PC-9 (cell line): Measurements from ENCODE around the gene CLASRP. TPM values are rescaled to one million over a fixed set of nuclear protein-coding genes. Genes with fewer than 3 reads are reported as not detected.
A peak's percentile ranks its signal among the peaks of the same experiment; 100 is the strongest.

Experiments used
- BruUV-seq: library from RNA; stranded (reverse); fragments of 400-500 nt; replicated peaks from 2 replicates; lab custom pipeline; 2021; lab: Mats Ljungman, UMichigan
- CTCF ChIA-PET: fragments of 300-600 bp; sonication (Branson Sonifier 250); formaldehyde crosslinking; loops from one replicate; lab custom pipeline; 2022; ENCODE audit warnings: antibody characterized with exemption; lab: Charles Lee
- POLR2A ChIA-PET: fragments of 300-600 bp; sonication (Branson Sonifier 250); formaldehyde crosslinking; loops from one replicate; lab custom pipeline; 2022; ENCODE audit warnings: antibody characterized with exemption; ENCODE audit not compliant: unreplicated experiment; lab: Charles Lee
- DNase-seq, 2 experiments: peaks; one replicate each; pipeline versions ENCODE4 v3.0.0 to v3.0.0-alpha.2; 2015 to 2022; ENCODE audit warnings: mixed read lengths in 1 of 2
- H2AFZ ChIP-seq: fragments of 200-600 bp; sonication (generic); 2 replicates; pipeline ENCODE4 v1.8.1; 2017; ENCODE audit warnings: antibody characterized with exemption
- H3F3A ChIP-seq: fragments of 200-600 bp; sonication (generic); 2 replicates; pipeline ENCODE4 v1.8.1; 2017; ENCODE audit warnings: antibody characterized with exemption, mild to moderate bottlenecking, low read depth; ENCODE audit not compliant: insufficient read depth
- H3K27ac ChIP-seq: fragments of 200-600 bp; sonication (generic); 2 replicates; pipeline ENCODE4 v1.6.1; 2016; ENCODE audit warnings: mixed run types
- H3K27me3 ChIP-seq: fragments of 200-600 bp; sonication (generic); 2 replicates; pipeline ENCODE4 v1.6.1; 2016; ENCODE audit warnings: low read depth, mixed run types; ENCODE audit not compliant: insufficient read depth
- H3K36me3 ChIP-seq: fragments of 200-600 bp; sonication (generic); 2 replicates; pipeline ENCODE4 v1.6.1; 2016; ENCODE audit warnings: low read depth, mixed run types
- H3K4me1 ChIP-seq: fragments of 200-600 bp; sonication (generic); replicated peaks from 2 replicates; pipeline ENCODE4 v1.6.1; 2016; ENCODE audit warnings: mixed run types; ENCODE audit not compliant: insufficient read depth
- H3K4me2 ChIP-seq: fragments of 200-600 bp; sonication (generic); 2 replicates; pipeline ENCODE4 v1.6.1; 2017; ENCODE audit warnings: mixed run types
- H3K4me3 ChIP-seq: fragments of 200-600 bp; sonication (generic); 2 replicates; pipeline ENCODE4 v1.6.1; 2016; ENCODE audit warnings: mixed run types
- H3K79me2 ChIP-seq: fragments of 200-600 bp; sonication (generic); 2 replicates; pipeline ENCODE4 v1.6.1; 2017; ENCODE audit warnings: low read depth, mixed run types
- H3K9me2 ChIP-seq: fragments of 200-600 bp; sonication (generic); 2 replicates; pipeline ENCODE4 v1.8.1; 2017; ENCODE audit warnings: mild to moderate bottlenecking; ENCODE audit not compliant: insufficient read depth
- H3K9me3 ChIP-seq: fragments of 200-600 bp; sonication (generic); 2 replicates; pipeline ENCODE4 v1.8.1; 2016; ENCODE audit warnings: low read depth; ENCODE audit not compliant: insufficient read depth
- H4K20me1 ChIP-seq: fragments of 200-600 bp; sonication (generic); 2 replicates; pipeline ENCODE4 v1.8.1; 2017; ENCODE audit not compliant: insufficient read depth
- EZH2 ChIP-seq: fragments of 200-600 bp; sonication (generic); IDR thresholded peaks from 2 replicates; pipeline ENCODE4 v1.8.0; 2017; ENCODE audit warnings: antibody characterized with exemption, low read depth
- intact Hi-C: fragments of 100-400 bp; cut with micrococcal nuclease; formaldehyde crosslinking; loops from one replicate; pipeline ENCODE4 v1.10.0; 2022; ENCODE audit not compliant: unreplicated experiment
- total RNA-seq: library from RNA; stranded (reverse); gene quantifications from 2 replicates; pipeline ENCODE4 v1.2.3, GENCODE V29; 2021
- TF ChIP-seq, protein P1 (sequence below): fragments of 200-600 bp; sonication (generic); conservative IDR thresholded peaks from 2 replicates; pipeline ENCODE4 v1.6.1; 2017; ENCODE audit warnings: mixed run types, antibody characterized with exemption, mild to moderate bottlenecking, moderate library complexity

CLASRP gene
- total RNA-seq, 1 experiment from 2014 or later, result 76.8 TPM

DNA sequence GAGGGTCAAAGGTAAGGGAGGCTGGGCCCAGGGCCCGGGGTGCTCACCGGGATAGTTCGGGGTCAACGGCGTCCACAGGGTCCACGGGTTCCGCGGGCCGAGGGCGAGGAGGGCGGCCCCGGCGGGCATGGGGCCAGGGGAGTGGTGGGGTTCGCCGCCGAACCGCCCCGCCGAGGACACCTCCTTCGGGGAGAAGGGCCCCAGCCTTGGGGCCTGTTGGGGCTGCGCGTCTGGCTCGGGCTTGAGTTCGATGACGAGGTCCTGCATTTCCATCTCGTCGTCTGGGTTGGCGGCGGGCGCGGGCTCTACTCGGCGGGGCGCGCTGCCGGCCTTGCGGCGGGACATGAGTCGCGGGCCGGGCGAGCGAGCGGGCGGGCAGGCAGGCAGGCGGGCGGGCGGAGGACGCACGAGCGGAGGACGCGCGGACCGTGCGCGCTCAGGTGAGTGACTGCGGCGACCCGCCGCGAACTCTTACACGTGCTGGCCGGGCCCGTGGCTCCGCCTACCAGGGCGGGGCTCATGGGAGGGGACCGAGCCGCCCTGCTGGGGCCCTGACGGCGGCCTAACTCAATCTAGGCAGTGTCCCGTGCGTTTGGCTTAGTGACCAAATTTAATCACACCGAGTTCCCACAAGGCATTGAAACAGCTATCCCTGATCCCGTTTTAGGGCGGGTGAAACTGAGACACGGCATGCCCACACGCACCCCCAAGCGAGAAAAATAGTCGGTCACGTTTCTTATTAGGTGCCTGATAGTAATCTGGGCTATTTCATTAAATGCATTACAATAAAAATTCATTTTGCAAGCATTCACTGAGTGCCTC lies 37.4 kb downstream of the CLASRP start, which contains the start of gene ZNF296:
TSS of gene ZNF296 (minus strand) at position 450 of the 822 bp plus-strand sequence. CDS start at position 345, 105 bp downstream.
- DNase-seq, result peak; percentile 70 to 90
- Histone ChIP-seq H3K27me3 (no peaks in the 10 kb centered on the region), H3K4me3 (peak within 1 kb of the TSS; percentile 66), H2AFZ (peak within 1 kb of the TSS; percentile 78), H3K9me3 (no peaks in the 10 kb centered on the region), H3K79me2 (peaks cover 22% of the 10 kb centered on the region), H3K4me1 (peaks cover 32% of the 10 kb centered on the region), H3K36me3 (no peaks in the 10 kb centered on the region), H3F3A (peaks cover 39% of the 10 kb centered on the region), H4K20me1 (peaks cover 16% of the 10 kb centered on the region), H3K9me2 (no peaks in the 10 kb centered on the region), H3K4me2 (peak within 1 kb of the TSS; percentile 81), H3K27ac (0 out of 2 replicates have a peak within 1 kb of the TSS, but pooled peaks have one; percentile 17)
- intact Hi-C loops, result loop anchor here (5.0 kb wide), 2 partner anchors 46 to 261 kb away; no protein-coding TSS in a partner anchor
- BruUV-seq, result TSS peak; percentile 58
- ChIA-PET POLR2A (no interaction called here), CTCF (interaction anchor here (0.6 kb wide), 1 partner anchor 186 kb away, joined by 5 read pairs; no protein-coding TSS in a partner anchor)
- TF ChIP-seq, protein P1, sequence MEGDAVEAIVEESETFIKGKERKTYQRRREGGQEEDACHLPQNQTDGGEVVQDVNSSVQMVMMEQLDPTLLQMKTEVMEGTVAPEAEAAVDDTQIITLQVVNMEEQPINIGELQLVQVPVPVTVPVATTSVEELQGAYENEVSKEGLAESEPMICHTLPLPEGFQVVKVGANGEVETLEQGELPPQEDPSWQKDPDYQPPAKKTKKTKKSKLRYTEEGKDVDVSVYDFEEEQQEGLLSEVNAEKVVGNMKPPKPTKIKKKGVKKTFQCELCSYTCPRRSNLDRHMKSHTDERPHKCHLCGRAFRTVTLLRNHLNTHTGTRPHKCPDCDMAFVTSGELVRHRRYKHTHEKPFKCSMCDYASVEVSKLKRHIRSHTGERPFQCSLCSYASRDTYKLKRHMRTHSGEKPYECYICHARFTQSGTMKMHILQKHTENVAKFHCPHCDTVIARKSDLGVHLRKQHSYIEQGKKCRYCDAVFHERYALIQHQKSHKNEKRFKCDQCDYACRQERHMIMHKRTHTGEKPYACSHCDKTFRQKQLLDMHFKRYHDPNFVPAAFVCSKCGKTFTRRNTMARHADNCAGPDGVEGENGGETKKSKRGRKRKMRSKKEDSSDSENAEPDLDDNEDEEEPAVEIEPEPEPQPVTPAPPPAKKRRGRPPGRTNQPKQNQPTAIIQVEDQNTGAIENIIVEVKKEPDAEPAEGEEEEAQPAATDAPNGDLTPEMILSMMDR, result no peak
- no peak for TF ChIP-seq EZH2

DNA sequence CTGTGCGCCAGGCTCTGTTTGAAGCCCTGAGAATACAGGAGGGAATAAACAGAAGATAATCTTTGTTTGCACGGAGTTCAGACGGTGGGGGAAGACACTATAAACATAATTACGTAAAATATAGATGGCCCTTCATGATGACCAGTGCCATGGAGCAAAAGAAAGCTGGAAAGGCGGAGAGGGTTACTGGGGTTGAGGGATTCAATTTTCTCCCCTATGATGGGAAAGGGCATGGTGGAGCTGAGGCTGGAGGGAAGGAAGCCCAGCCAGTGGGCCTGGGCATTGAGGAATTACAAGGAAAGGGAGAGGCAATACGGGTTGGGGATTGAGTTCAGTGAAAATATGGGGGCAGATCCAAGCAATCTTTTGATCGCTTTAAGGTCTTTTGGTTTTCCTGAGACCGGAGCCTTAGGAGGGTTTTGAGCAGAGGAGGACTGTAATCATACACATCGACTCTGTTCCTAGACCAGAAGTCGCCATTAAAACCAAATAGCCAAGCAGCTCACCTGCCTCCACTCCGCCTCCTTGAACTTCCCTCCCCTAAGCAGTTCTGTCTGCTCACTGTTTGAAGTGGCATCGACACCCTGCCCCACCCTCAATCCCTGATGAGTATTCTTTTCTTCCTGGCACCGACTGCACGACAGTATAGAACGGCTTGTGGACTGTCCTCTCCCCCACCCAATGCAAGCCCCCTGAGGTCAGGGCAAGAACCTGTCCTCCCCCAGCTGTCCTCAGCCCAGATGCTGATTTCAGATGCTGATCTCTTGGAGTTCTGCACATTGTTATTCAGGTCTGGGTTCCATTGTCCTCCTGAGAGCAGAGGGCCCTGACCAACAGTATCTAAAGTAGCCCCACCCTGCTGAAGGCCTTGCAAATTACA lies 38.2 kb downstream of the CLASRP start:
- H3K4me3 ChIP-seq, result peak overlapping the region; percentile 66; the same call in 1 of the 2 replicates
- peaks cover 38% of the 10 kb centered on the region for H3F3A ChIP-seq
- peaks cover 32% of the 10 kb centered on the region for H3K4me1 ChIP-seq
- TF ChIP-seq EZH2, result no peak
- TF ChIP-seq, protein P1, result no peak
- intact Hi-C loops, result loop anchor here (5.0 kb wide), 2 partner anchors 45 to 260 kb away; no protein-coding TSS in a partner anchor
- ChIA-PET POLR2A (no interaction called here), CTCF (no interaction called here)
- H3K79me2 ChIP-seq, result peaks cover 30% of the 10 kb centered on the region
- BruUV-seq, result no TSS peak
- H2AFZ ChIP-seq, result peak overlapping the region; percentile 78
- H3K9me2 ChIP-seq, result no peaks in the 10 kb centered on the region
- peak overlapping the region; percentile 81 for H3K4me2 ChIP-seq
- peaks cover 10% of the 10 kb centered on the region for H4K20me1 ChIP-seq
- H3K36me3 ChIP-seq, result no peaks in the 10 kb centered on the region
- no peak overlapping the region for H3K27ac ChIP-seq
- H3K27me3 ChIP-seq, result no peaks in the 10 kb centered on the region
- H3K9me3 ChIP-seq, result no peaks in the 10 kb centered on the region
- no peak for DNase-seq
